ENCODE measurements around the gene CNOT6L.
"Not testable (repeated sequence)": the region's sequence is repeated elsewhere in the genome, so short reads cannot be mapped to it uniquely, and the experiment has no call there.

CNOT6L gene

GRCh38 chr4:77819843-77820648, 878 bp upstream of the CNOT6L start:
- DNase-seq = peak; percentile 77

- DNase-seq = no peak
Observed at GRCh38 chr4:77819404-77819842, 255 bp upstream of the CNOT6L start.

GRCh38 chr4:77818073-77818601, 1.0 kb downstream of the CNOT6L start:
- peak; percentile 26 for DNase-seq

GRCh38 chr4:77817304-77818072, 1.7 kb downstream of the CNOT6L start:
- no peak for DNase-seq

- no peak for DNase-seq
Observed at GRCh38 chr4:77816546-77816945, 2.6 kb downstream of the CNOT6L start.

- DNase-seq = no peak
Observed at GRCh38 chr4:77815636-77816035, 3.5 kb downstream of the CNOT6L start.

- DNase-seq = no peak
Observed at GRCh38 chr4:77805840-77806239, 13.3 kb downstream of the CNOT6L start.

GRCh38 chr4:77804471-77804870, 14.7 kb downstream of the CNOT6L start:
- DNase-seq = no peak

- DNase-seq = no peak
Observed at GRCh38 chr4:77802402-77802801, 16.8 kb downstream of the CNOT6L start.

- no peak for DNase-seq
Observed at GRCh38 chr4:77801260-77801608, 17.9 kb downstream of the CNOT6L start.

- DNase-seq = no peak
Observed at GRCh38 chr4:77800483-77801259, 18.5 kb downstream of the CNOT6L start.

- DNase-seq = no peak
Observed at GRCh38 chr4:77800077-77800476, 19.1 kb downstream of the CNOT6L start.

GRCh38 chr4:77798385-77798784, 20.8 kb downstream of the CNOT6L start:
- no peak for DNase-seq

GRCh38 chr4:77797239-77797638, 21.9 kb downstream of the CNOT6L start:
- DNase-seq = no peak

GRCh38 chr4:77795326-77795725, 23.8 kb downstream of the CNOT6L start:
- no peak for DNase-seq

GRCh38 chr4:77790146-77790545, 29.0 kb downstream of the CNOT6L start:
- no peak for DNase-seq

- DNase-seq = no peak
Observed at GRCh38 chr4:77788990-77789389, 30.2 kb downstream of the CNOT6L start.

GRCh38 chr4:77787969-77788368, 31.2 kb downstream of the CNOT6L start:
- no peak for DNase-seq

GRCh38 chr4:77785669-77786068, 33.5 kb downstream of the CNOT6L start:
- DNase-seq = no peak

GRCh38 chr4:77783895-77784294, 35.3 kb downstream of the CNOT6L start:
- DNase-seq = no peak

- DNase-seq = no peak
Observed at GRCh38 chr4:77782102-77782835, 36.9 kb downstream of the CNOT6L start.

- DNase-seq = not testable (repeated sequence)
Observed at GRCh38 chr4:77780762-77781161, 38.4 kb downstream of the CNOT6L start.

Data from NCI-H2171 (cell line).